HEK293 (cell line): ENCODE measurements around the gene WDR76.

Experiments used
- ELK4 ChIP-seq: IDR thresholded peaks from 2 replicates; pipeline ENCODE4 v1.6.1; 2011; ENCODE audit warnings: mild to moderate bottlenecking, low read depth, low read length, borderline replicate concordance
- GLI4 ChIP-seq: fragments of 450-650 bp; formaldehyde crosslinking; IDR thresholded peaks from 2 replicates; pipeline ENCODE4 v1.5.1; 2016; ENCODE audit warnings: missing biosample characterization, missing genetic modification characterization
- HIC1 ChIP-seq: fragments of 450-650 bp; formaldehyde crosslinking; IDR thresholded peaks from 2 replicates; pipeline ENCODE4 v1.5.1; 2016; ENCODE audit warnings: missing biosample characterization, missing genetic modification characterization
- HOXC10 ChIP-seq: sonication (generic); formaldehyde crosslinking; IDR thresholded peaks from 2 replicates; pipeline ENCODE4 v1.8.1; 2023; ENCODE audit warnings: mild to moderate bottlenecking, missing genetic modification reagents
- HOXD13 ChIP-seq: sonication (generic); formaldehyde crosslinking; IDR thresholded peaks from 2 replicates; pipeline ENCODE4 v1.8.0; 2022; ENCODE audit warnings: missing genetic modification reagents, borderline replicate concordance
- IKZF3 ChIP-seq: fragments of 450-650 bp; IDR thresholded peaks from 2 replicates; pipeline ENCODE4 v1.5.0; 2018; ENCODE audit warnings: missing biosample characterization, mild to moderate bottlenecking, missing genetic modification characterization, moderate library complexity
- KLF1 ChIP-seq: fragments of 450-650 bp; formaldehyde crosslinking; IDR thresholded peaks from 2 replicates; pipeline ENCODE4 v1.5.1; 2016; ENCODE audit warnings: missing biosample characterization, missing genetic modification characterization
- KLF16 ChIP-seq: fragments of 450-650 bp; formaldehyde crosslinking; IDR thresholded peaks from 2 replicates; pipeline ENCODE4 v1.5.1; 2017; ENCODE audit warnings: missing biosample characterization, missing genetic modification characterization
- PRDM2 ChIP-seq: fragments of 450-650 bp; formaldehyde crosslinking; IDR thresholded peaks from 2 replicates; pipeline ENCODE4 v1.5.1; 2016; ENCODE audit warnings: missing biosample characterization, missing genetic modification characterization, borderline replicate concordance
- ZNF175 ChIP-seq: fragments of 450-650 bp; formaldehyde crosslinking; IDR thresholded peaks from 2 replicates; pipeline ENCODE4 v1.5.1; 2016; ENCODE audit warnings: missing biosample characterization, missing genetic modification characterization
- ZNF214 ChIP-seq: fragments of 450-650 bp; formaldehyde crosslinking; IDR thresholded peaks from 2 replicates; pipeline ENCODE4 v1.5.1; 2017; ENCODE audit warnings: missing biosample characterization, mild to moderate bottlenecking, missing genetic modification characterization, borderline replicate concordance
- ZNF302 ChIP-seq: fragments of 450-650 bp; formaldehyde crosslinking; IDR thresholded peaks from 2 replicates; pipeline ENCODE4 v1.5.1; 2016; ENCODE audit warnings: missing biosample characterization, missing genetic modification characterization, low read depth
- ZNF404 ChIP-seq: fragments of 450-650 bp; formaldehyde crosslinking; IDR thresholded peaks from 2 replicates; pipeline ENCODE4 v1.5.1; 2017; ENCODE audit warnings: missing biosample characterization, missing genetic modification characterization
- ZNF473 ChIP-seq: fragments of 450-650 bp; formaldehyde crosslinking; IDR thresholded peaks from 2 replicates; pipeline ENCODE4 v1.5.1; 2017; ENCODE audit warnings: missing biosample characterization, missing genetic modification characterization
- ZNF48 ChIP-seq: fragments of 450-650 bp; formaldehyde crosslinking; IDR thresholded peaks from 2 replicates; pipeline ENCODE4 v1.5.1; 2016; ENCODE audit warnings: missing biosample characterization, missing genetic modification characterization
- ZNF510 ChIP-seq: fragments of 450-650 bp; formaldehyde crosslinking; IDR thresholded peaks from 2 replicates; pipeline ENCODE4 v1.5.1; 2018; ENCODE audit warnings: mild to moderate bottlenecking, missing genetic modification characterization, missing biosample characterization; ENCODE audit not compliant: insufficient replicate concordance
- ZNF518A ChIP-seq: fragments of 450-650 bp; formaldehyde crosslinking; conservative IDR thresholded peaks from 2 replicates; pipeline ENCODE4 v1.5.1; 2016; ENCODE audit warnings: low read depth, missing biosample characterization, missing genetic modification characterization
- ZNF521 ChIP-seq: fragments of 450-650 bp; formaldehyde crosslinking; IDR thresholded peaks from 2 replicates; pipeline ENCODE4 v1.5.1; 2017; ENCODE audit warnings: missing biosample characterization, mild to moderate bottlenecking, missing genetic modification characterization
- ZNF530 ChIP-seq: fragments of 450-650 bp; formaldehyde crosslinking; IDR thresholded peaks from 2 replicates; pipeline ENCODE4 v1.5.1; 2016; ENCODE audit warnings: low read depth, missing biosample characterization, missing genetic modification characterization
- ZNF610 ChIP-seq: fragments of 450-650 bp; formaldehyde crosslinking; IDR thresholded peaks from 2 replicates; pipeline ENCODE4 v1.5.1; 2016; ENCODE audit warnings: missing biosample characterization, missing genetic modification characterization, borderline replicate concordance
- ZNF629 ChIP-seq: fragments of 450-650 bp; formaldehyde crosslinking; IDR thresholded peaks from 2 replicates; pipeline ENCODE4 v1.5.1; 2017; ENCODE audit warnings: missing biosample characterization, missing genetic modification characterization
- ZNF654 ChIP-seq: fragments of 450-650 bp; formaldehyde crosslinking; IDR thresholded peaks from 2 replicates; pipeline ENCODE4 v1.5.1; 2016; ENCODE audit warnings: low read depth, missing biosample characterization, missing genetic modification characterization
- ZNF776 ChIP-seq: fragments of 450-650 bp; formaldehyde crosslinking; IDR thresholded peaks from 2 replicates; pipeline ENCODE4 v1.5.0; 2017; ENCODE audit warnings: missing biosample characterization, missing genetic modification characterization, borderline replicate concordance
- ZNF843 ChIP-seq: fragments of 450-650 bp; formaldehyde crosslinking; IDR thresholded peaks from 2 replicates; pipeline ENCODE4 v1.5.1; 2016; ENCODE audit warnings: missing biosample characterization, missing genetic modification characterization

The WDR76 gene

GRCh38 chr15:43826508-43827341 lies at the start of gene WDR76 (continued):
- TF ChIP-seq HIC1 (tag by site-specific recombination) (peak; percentile 42; the same call in 1 of the 2 replicates), ZNF473 (tag by site-specific recombination) (no peak), ZNF530 (no peak), PRDM2 (no peak), ZNF629 (peak; percentile 24), ZNF776 (tag by site-specific recombination) (no peak), KLF16 (tag by site-specific recombination) (peak; percentile 27; the same call in 1 of the 2 replicates), ZNF521 (tag by site-specific recombination) (no peak), HOXC10 (CRISPR knock-in tag) (no peak), ZNF175 (tag by site-specific recombination) (no peak), ZNF404 (tag by site-specific recombination) (no peak), ZNF48 (tag by site-specific recombination) (no peak), ZNF843 (tag by site-specific recombination) (no peak), ELK4 (no peak), ZNF302 (tag by site-specific recombination) (no peak), ZNF610 (tag by site-specific recombination) (no peak), GLI4 (tag by site-specific recombination) (no peak), ZNF214 (tag by site-specific recombination) (no peak), KLF1 (tag by site-specific recombination) (peak; percentile 63), HOXD13 (CRISPR knock-in tag) (no peak; the same call in 1 of the 2 replicates), ZNF510 (tag by site-specific recombination) (no peak), ZNF518A (tag by site-specific recombination) (peak; percentile 47; the same call in 1 of the 2 replicates), IKZF3 (tag by site-specific recombination) (0 out of 2 replicates have a peak, but pooled peaks have one; percentile 13), ZNF654 (tag by site-specific recombination) (no peak)
